Stimulated activated CD8-positive, alpha-beta memory T cell treated with anti-CD3 and anti-CD28 coated beads, Interleukin-4, amount 100 ng/mL, for 1 hour (primary cell): ENCODE results near the gene LEKR1.
"Not testable (repeated sequence)": the region's sequence is repeated elsewhere in the genome, so short reads cannot be mapped to it uniquely, and the experiment has no call there.

ENCODE experiments used
- DNase-seq, 2 donors: peaks; one replicate each; pipeline ENCODE4 v3.0.0-alpha.2; 2020; ENCODE audit warnings: low read depth in 2 of 2, low spot score in 1 of 2

The LEKR1 gene

DNA sequence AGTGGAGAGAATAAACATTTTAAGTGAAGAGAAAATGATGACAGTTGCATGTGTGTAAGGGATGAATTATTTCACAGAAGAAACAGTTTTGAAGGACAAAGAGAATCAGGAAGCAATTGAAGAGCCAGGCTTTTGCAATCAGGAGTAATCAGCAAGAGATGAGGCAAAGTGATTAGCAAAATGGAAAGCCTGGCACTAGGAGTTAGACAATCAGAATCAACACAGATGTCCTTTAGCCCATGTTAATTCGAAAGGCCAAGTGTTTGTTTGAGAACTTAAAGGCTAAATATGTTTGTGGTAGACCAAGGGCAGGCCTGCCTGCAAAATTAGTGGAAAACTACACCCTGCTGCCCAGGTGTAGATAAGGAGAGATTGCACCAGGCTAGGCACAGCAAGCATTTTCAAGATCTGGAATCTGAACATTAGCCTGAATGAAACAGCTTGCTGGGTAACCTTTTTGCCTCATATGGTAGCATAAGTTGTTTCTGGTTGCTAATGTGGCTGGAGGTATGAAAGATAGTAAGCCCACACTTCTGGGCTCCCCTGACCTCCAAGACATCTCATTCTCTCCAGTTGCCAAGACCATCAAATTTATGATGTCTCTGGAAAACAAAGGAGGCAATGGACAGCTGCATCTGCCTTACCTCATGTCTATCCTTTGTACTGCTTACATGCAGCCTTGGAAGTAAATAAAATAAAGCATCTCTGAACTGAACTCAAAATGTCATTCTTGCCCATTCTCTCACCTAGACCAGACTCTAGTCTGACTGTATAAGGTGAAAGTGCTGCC lies 22.0 kb upstream of the LEKR1 start:
- no peak for DNase-seq

DNA sequence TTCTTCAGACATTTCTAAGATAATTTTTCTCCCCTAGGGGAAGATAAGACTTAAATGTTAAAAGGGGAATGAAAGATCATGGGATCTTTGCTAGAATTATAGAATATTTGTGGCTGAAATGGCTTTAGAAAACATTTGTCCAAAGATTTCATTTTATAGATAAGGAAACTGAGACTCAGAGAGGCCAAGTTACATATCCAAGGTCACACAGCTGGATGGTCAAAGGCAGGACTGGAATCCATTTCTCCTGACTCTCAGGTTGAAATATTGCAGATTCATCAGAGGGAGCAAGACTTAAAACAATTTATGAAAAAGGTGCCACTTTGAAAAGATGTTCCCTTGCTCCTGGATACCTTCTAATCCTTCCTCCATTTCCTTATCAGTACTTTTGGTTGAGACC lies 19.5 kb upstream of the LEKR1 start:
- no peak for DNase-seq

GRCh38 chr3:156808025-156808424 lies 18.1 kb upstream of the LEKR1 start:
- no peak for DNase-seq

- no peak for DNase-seq
Measured at GRCh38 chr3:156811089-156811862, 14.9 kb upstream of the LEKR1 start.

DNA sequence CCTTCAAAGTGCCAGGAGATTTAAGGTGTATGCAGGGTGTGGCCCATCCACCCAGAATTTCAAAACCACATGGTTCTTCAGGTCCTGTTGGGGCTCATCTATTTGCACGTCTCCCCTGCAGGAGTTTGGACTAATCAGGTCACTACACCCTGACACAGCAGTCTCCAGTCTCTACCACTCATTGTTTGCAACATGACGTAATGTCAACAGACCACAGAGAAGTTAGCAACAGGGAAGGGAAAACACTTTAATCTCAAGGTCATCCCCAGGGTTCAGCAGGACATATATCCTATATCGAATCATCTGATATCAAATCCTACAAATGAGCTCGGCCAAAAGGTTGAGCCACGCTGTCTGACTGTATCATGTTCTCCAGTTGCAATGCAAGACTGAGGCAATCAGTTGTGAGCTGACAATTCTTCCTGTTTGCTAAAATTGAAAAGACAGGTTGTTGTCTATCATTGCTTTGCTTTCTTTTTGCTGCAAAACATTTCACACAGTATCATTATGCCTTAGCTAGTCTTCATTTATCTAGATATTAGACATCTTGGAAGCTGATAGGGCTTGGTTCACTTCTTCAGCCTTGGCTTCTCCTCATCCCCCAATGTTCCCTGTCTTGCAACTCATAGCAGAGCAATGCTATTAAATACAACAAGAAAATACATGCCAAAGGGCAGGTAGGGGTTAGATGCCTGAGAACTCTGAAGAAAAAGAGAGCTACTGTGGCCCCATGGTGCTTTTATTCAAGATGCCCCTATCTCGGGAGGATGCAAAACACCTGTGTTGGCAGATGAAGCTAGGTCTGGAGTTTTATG lies 13.4 kb upstream of the LEKR1 start:
- DNase-seq: no peak

GRCh38 chr3:156814295-156814694 lies 11.9 kb upstream of the LEKR1 start:
- DNase-seq: no peak

DNA sequence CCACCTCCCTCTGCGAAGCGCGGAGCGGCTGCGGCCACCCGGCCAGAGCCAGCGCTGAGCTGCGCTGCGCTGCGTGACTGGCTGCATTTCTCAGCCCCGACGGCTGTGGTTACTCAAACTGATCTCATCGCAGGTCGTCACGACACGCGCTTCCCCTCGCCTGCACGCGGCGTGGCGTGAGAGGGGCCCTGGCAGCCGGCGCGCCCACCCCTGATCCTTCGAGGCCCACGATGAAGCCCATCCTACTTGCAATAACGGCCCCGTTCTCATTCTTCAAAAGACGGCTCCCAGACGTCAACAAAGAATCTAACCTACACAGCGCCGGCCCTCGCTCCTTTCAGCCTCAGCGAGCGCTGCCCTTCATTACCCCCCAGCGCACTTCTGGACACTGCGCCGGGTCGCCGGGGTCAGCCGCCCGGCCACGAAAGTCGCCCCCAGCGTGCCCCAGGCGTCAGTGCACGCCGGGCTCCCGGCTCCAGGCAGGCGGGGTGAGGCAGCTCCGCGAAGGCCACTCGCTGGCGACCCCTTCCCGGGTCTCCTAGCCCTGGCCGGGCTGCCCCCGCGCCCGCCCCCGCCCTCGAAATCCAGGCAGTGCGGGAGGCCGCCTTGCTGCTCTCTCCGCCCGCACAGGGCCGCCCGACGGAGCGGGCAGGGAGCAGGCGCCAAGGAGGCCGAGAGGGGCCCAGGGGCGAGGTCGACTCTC lies 9.9 kb upstream of the LEKR1 start:
- DNase-seq: no peak

DNA sequence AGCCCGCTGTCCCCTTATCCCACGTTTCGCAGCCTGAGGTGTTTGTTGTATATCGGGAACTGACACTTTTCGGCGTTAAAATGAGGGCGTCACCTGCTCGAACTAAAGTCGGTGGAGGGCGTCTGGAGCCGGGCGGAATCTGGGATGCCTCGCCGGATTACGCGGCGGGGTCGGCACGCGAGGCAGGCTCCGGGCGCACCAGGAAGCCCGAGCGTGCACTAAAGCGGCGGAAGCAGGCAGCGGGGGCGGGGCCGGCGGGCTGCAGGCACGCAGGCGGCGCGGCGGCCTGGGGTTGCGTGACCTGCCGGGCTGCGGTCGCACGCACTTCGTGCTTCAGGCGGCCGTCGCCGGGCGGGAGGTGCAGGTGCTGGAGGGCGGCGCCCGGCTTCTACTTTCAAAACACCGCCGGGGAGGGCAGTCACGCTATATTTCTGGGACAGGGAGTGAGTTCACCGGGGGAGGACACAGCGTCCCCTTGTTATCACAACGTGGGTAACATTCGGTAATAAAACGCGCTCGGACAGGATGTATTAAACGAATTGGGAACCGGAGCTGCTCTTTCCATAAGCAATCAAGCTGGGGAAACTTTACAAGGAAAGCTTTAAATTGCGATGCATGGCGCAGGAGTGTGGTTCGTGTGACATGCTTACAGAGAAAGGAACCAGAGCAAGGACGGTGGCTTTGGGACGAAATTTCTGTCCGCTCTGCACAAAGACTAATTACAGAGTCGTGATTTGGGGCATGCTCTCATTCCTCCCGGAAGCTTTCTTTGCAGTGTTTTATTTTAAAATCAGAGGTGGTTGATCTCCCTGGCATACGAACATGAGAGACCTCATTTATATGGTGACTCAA lies 9.1 kb upstream of the LEKR1 start:
- DNase-seq: peak; percentile 53 to 65

GRCh38 chr3:156817646-156818272 lies 8.4 kb upstream of the LEKR1 start:
- DNase-seq: no peak

DNA sequence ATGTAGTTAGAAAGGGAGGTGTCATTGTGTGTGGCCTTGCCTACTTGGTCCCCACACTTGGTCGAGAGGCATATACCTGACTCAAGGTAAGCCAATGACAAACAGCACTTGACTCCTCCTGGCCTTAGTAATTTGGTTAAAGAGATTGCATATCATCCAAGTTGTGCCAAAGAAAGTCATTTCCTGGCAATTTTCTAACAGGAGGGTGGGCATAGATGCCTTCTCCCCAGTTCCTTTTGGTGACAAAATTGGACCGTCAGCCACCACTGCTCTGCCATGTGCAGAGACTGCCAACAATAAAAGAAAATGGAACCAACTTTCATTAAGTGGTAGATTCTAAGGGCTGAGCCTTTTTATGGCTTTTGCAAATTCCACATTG lies 7.9 kb upstream of the LEKR1 start:
- no peak for DNase-seq

DNA sequence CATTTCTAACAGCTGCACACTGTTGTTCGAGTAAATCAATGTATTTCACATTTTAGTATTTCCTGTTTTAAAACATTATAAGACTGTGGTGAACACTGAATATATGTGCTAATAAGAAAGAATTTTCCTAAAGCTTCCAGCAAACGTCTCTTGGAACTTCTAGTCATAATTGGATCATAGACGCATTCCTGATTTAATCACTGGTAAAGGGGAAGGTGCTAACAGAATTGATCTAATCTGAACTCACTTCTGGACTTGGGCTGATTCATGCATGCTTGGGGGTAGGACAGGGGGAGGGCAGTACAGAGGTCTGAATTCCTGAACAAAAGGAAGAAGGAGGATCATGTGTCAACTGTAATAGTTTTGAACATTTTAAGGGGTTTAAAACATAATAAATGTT lies 7.3 kb upstream of the LEKR1 start:
- DNase-seq: no peak

- DNase-seq: no peak
Measured at GRCh38 chr3:156819842-156820691, 6.1 kb upstream of the LEKR1 start.

GRCh38 chr3:156820692-156821080 lies 5.5 kb upstream of the LEKR1 start:
- no peak for DNase-seq

GRCh38 chr3:156822626-156823260 lies 3.4 kb upstream of the LEKR1 start:
- not testable (repeated sequence) for DNase-seq

GRCh38 chr3:156825795-156826143 lies 384 bp upstream of the LEKR1 start:
- no peak for DNase-seq

DNA sequence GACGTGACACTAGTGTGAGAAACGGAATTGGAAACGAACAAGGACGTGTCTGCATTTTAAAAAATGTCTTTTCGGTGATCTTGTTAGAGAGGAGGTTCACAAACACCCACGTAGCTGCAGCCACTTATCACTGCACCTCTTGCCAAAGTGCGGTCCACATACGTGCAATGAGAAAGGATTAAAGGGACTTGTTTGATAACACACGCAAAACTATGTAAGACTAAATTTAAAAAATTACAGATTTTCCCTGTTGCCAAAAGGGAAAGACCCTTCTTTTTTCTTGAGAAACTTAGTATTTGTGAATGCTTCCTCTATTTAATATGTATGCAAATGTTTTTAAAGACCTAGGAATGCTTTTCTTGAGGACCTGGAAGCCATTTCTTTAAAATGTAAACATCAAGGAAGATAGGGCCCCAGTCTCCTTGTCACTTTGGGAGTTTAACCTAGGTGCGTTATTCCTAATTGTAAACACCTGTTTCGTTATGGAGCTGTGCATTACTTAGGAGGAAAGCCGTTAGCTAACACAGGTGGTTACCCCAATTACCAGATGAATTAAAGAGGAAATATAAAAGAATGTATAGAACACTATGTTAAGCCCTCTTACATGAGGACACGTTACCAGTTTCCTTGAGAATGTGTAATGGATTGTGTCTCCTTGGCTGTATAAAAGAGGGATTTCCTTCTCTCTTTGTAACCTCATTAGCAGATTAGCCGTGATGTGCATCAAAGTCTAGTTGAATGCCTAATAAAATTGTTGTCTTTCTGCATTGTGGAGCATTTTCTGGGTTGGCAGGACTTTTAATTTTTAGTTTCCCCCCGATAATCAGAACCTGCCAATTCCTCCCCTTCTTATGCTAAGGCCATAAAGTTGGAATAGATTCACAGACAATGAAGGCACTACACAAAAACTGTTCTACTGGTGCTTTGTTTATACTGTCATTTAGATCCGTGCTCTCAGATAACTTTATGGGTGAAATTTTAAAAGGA lies 1.0 kb downstream of the LEKR1 start:
- no peak for DNase-seq

- DNase-seq: no peak
Measured at GRCh38 chr3:156831006-156831405, 4.9 kb downstream of the LEKR1 start.
